CD14-positive monocyte (primary cell): ENCODE data around the gene SKOR2. TPM values are rescaled to one million over a fixed set of nuclear protein-coding genes. Genes with fewer than 3 reads are reported as not detected.

ENCODE experiments used
- DNase-seq, 3 donors: peaks; one replicate each; pipeline ENCODE4 v3.0.0-alpha.2; 2011 to 2022
- H2AFZ ChIP-seq: 2 replicates; pipeline ENCODE4 v1.6.0; 2012; ENCODE audit warnings: mild to moderate bottlenecking, low read depth, low read length, inconsistent platforms; ENCODE audit not compliant: insufficient read depth, poor library complexity, severe bottlenecking
- H3K27ac ChIP-seq, 2 donors: 1 replicate in 1 of 2; 2 replicates in 1 of 2; pipeline ENCODE4 v1.5.1; 2012 to 2013; ENCODE audit warnings: low read length in 2 of 2, control low read depth in 1 of 2, inconsistent platforms in 1 of 2, low read depth in 1 of 2, mild to moderate bottlenecking in 1 of 2
- H3K27me3 ChIP-seq, 2 donors: one replicate each; pipeline versions ENCODE4 v1.6.0 to v1.6.1; 2011 to 2013; ENCODE audit warnings: low read length in 2 of 2; ENCODE audit not compliant: control insufficient read depth in 2 of 2, insufficient read depth in 2 of 2
- H3K36me3 ChIP-seq, 2 donors: replicated peaks in 1 of 2; 1 replicate in 1 of 2; 2 replicates in 1 of 2; pipeline versions ENCODE4 v1.5.1 to v1.6.1; 2012 to 2013; ENCODE audit warnings: low read length in 2 of 2, control low read depth in 1 of 2, inconsistent platforms in 1 of 2, mild to moderate bottlenecking in 1 of 2; ENCODE audit not compliant: insufficient read depth in 2 of 2, control insufficient read depth in 1 of 2
- H3K4me1 ChIP-seq, 2 donors: 1 replicate in 1 of 2; 2 replicates in 1 of 2; pipeline versions ENCODE4 v1.5.1 to v1.6.1; 2012 to 2013; ENCODE audit warnings: low read length in 2 of 2, control low read depth in 1 of 2, inconsistent platforms in 1 of 2, mild to moderate bottlenecking in 1 of 2, moderate library complexity in 1 of 2; ENCODE audit not compliant: insufficient read depth in 2 of 2, control insufficient read depth in 1 of 2
- H3K4me2 ChIP-seq: replicated peaks from 2 replicates; pipeline ENCODE3; 2012; ENCODE audit warnings: low read length, moderate library complexity, mild to moderate bottlenecking; ENCODE audit not compliant: poor library complexity, severe bottlenecking; ENCODE audit errors: extremely low read depth
- H3K4me3 ChIP-seq, 3 experiments: fragments of 200-600 bp in 1 of 3; sonication (generic) in 1 of 3; replicated peaks in 1 of 3; 1 replicate in 2 of 3; 2 replicates in 1 of 3; pipeline ENCODE4 v1.5.1; 2011 to 2013; ENCODE audit warnings: low read length in 3 of 3, mild to moderate bottlenecking in 3 of 3, control low read depth in 2 of 3, low read depth in 2 of 3, inconsistent platforms in 1 of 3, moderate library complexity in 1 of 3
- H3K79me2 ChIP-seq: 2 replicates; pipeline ENCODE4 v1.6.0; 2012; ENCODE audit warnings: mild to moderate bottlenecking, control low read depth, inconsistent platforms, low read length, moderate library complexity; ENCODE audit not compliant: insufficient read depth
- H3K9ac ChIP-seq: 2 replicates; pipeline ENCODE4 v1.6.0; 2017; ENCODE audit warnings: low read length, mild to moderate bottlenecking; ENCODE audit not compliant: insufficient read depth, poor library complexity, severe bottlenecking
- H3K9me3 ChIP-seq, 2 donors: replicated peaks in 1 of 2; 1 replicate in 1 of 2; 2 replicates in 1 of 2; pipeline versions ENCODE4 v1.5.1 to v1.6.1; 2012 to 2013; ENCODE audit warnings: low read length in 2 of 2, control low read depth in 1 of 2; ENCODE audit not compliant: control insufficient read depth in 1 of 2, insufficient read depth in 1 of 2
- H4K20me1 ChIP-seq: 2 replicates; pipeline ENCODE4 v1.6.0; 2012; ENCODE audit warnings: mild to moderate bottlenecking, low read length, control low read depth, moderate library complexity; ENCODE audit not compliant: insufficient read depth
- H3K27ac Mint-ChIP-seq, 7 donors: one replicate each; pipeline ENCODE4 v1.8.0; 2020; ENCODE audit warnings: mild to moderate bottlenecking in 7 of 7, mixed read lengths in 7 of 7, moderate library complexity in 6 of 7, inconsistent platforms in 2 of 7
- H3K27me3 Mint-ChIP-seq, 3 donors: one replicate each; pipeline ENCODE4 v1.8.0; 2021 to 2022; ENCODE audit warnings: low read depth in 3 of 3, mild to moderate bottlenecking in 3 of 3, mixed read lengths in 3 of 3, moderate library complexity in 3 of 3, inconsistent platforms in 1 of 3
- H3K36me3 Mint-ChIP-seq, 2 donors: one replicate each; pipeline ENCODE4 v1.8.0; 2020; ENCODE audit warnings: mixed read lengths in 2 of 2, inconsistent platforms in 1 of 2, mild to moderate bottlenecking in 1 of 2
- H3K4me1 Mint-ChIP-seq: one replicate; pipeline ENCODE4 v1.8.0; 2020; ENCODE audit warnings: mild to moderate bottlenecking, mixed read lengths
- H3K4me3 Mint-ChIP-seq, 2 donors: one replicate each; pipeline ENCODE4 v1.8.0; 2020; ENCODE audit warnings: mild to moderate bottlenecking in 2 of 2, mixed read lengths in 2 of 2, moderate library complexity in 1 of 2
- H3K9me3 Mint-ChIP-seq, 7 donors: one replicate each; pipeline ENCODE4 v1.8.0; 2020 to 2022; ENCODE audit warnings: mixed read lengths in 7 of 7, mild to moderate bottlenecking in 6 of 7, moderate library complexity in 6 of 7, inconsistent platforms in 2 of 7
- CTCF ChIP-seq: fragments of 200-600 bp; IDR thresholded peaks from one replicate; pipeline ENCODE4 v1.8.0; 2022; ENCODE audit warnings: antibody characterized with exemption, mild to moderate bottlenecking
- WGBS: methylation state at CpG from one replicate; pipeline ENCODE4 v1.1.5; 2013; ENCODE audit warnings: missing lambda C conversion rate; ENCODE audit not compliant: insufficient coverage; 5-methylcytosine and 5-hydroxymethylcytosine counted together
- intact Hi-C, 2 donors: fragments of 100-400 bp; cut with micrococcal nuclease; formaldehyde crosslinking; loops; one replicate each; pipeline versions ENCODE4 v1.15.0 to v1.15.1; 2023
- polyA plus RNA-seq, 3 donors: library from polyadenylated mRNA; depleted of rRNA in 1 of 3; unstranded in 2 of 3; stranded (reverse) in 1 of 3; fragments of 300-500 nt in 2 of 3; fragments of >200 nt in 1 of 3; fragmentation: Illumina TruSeq in 2 of 3; gene quantifications; 1 replicate in 2 of 3; 2 replicates in 1 of 3; pipeline ENCODE4 v1.2.3, GENCODE V29; 2012 to 2021

The SKOR2 gene
- polyA plus RNA-seq, 3 donors: not detected

DNA sequence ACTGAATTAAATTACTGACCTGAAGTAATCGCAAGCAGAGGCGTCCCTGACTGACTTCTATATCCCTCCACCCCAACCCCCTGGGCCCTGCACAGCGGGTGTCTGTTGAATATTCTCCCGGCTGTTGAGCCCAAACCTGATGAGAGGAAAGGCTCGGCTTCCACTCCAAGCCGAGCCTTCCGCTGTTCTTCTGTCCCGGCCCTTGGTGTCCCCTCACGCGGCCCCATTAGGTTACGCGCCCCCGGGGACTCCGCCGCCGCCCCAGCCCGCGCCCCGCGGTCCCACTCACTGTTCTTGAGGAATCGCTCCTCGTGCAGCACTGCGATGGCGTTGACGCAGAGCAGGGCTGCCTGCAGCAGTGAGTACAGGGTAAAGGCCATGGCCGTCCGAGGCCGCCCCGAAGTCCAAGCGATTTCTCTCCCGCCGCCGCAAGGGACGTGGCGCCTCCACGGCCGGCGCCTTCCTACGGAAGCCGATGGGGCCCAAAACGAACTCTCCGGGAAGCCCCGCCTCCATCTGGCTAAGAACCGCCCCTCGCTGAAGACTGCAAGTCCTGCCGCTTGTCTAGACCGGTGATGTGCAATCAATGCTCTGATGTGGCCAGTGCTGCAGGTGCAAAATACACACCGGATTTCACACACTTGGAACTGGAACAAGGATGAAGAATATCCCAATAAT is 75.4 kb downstream of the SKOR2 start, which contains the start of gene IER3IP1:
Gene IER3IP1, minus strand, starts transcription at position 467 of the 678 bp plus-strand sequence. Its CDS starts 87 bp downstream, at position 380.
- H3K4me3 Mint-ChIP-seq: no peak within 1 kb of the TSS
- H3K4me1 Mint-ChIP-seq: peaks cover 2% of the 10 kb centered on the region
- H3K36me3 Mint-ChIP-seq: no peaks in the 10 kb centered on the region
- H3K4me3 ChIP-seq: peak within 1 kb of the TSS; percentile 76 to 90 (median 76)
- H3K27ac ChIP-seq: peak within 1 kb of the TSS; percentile 27 to 77
- peak; percentile 78 to 83 (median 83) for DNase-seq
- H2AFZ ChIP-seq: peak within 1 kb of the TSS; percentile 97
- H3K9ac ChIP-seq: peak within 1 kb of the TSS; percentile 84
- peak within 1 kb of the TSS in 5 of 7 donors; percentile 47 to 88 (median 75) for H3K27ac Mint-ChIP-seq
- no peaks in the 10 kb centered on the region for H3K9me3 ChIP-seq
- H3K4me1 ChIP-seq: peaks cover 12 to 14% of the 10 kb centered on the region in 2 donors
- H3K9me3 Mint-ChIP-seq: peaks cover 0 to 2% (median 0%) of the 10 kb centered on the region in 7 donors
- intact Hi-C loops: no loop called here
- no peak for TF ChIP-seq CTCF
- peaks cover 3% of the 10 kb centered on the region for H4K20me1 ChIP-seq
- peaks cover 3 to 4% (median 4%) of the 10 kb centered on the region in 3 donors for H3K27me3 Mint-ChIP-seq
- peaks cover 48% of the 10 kb centered on the region for H3K79me2 ChIP-seq
- no peaks in the 10 kb centered on the region for H3K27me3 ChIP-seq
- H3K4me2 ChIP-seq: peak within 1 kb of the TSS; percentile 92
- no peaks in the 10 kb centered on the region for H3K36me3 ChIP-seq
- under 1% methylated on average over 48 of the region's 48 CpGs for WGBS

DNA sequence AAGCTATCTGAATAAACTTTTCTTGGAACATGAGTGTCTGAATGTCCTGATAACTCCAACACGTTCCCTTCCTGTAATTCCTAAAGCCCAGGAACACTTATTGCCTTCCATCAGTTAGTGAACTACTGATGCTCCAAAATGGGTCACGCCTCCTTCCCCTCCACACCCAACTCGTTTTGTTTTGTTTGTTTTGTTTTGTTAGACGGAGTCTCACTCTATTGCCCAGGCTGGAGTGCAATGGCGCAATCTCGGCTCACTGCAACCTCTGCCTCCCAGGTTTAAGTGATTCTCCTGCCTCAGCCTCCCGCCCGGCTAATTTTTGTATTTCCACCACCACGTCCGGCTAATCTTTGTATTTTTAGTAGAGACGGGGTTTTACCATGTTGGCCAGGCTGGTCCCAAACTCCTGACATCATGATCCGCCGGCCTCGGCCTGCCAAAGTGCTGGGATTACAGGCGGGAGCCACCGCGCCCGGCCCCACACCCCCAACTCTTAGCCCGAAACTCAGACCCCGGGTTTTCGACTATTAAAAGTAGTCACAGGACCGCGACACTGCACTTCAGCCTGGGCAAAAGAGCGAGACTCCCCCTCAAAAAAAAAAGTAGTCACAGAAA is 76.1 kb downstream of the SKOR2 start:
- H3K4me1 Mint-ChIP-seq: peaks cover 2% of the 10 kb centered on the region
- peaks cover 3% of the 10 kb centered on the region for H4K20me1 ChIP-seq
- peak overlapping the region; percentile 76 to 90 (median 76) for H3K4me3 ChIP-seq
- WGBS: 4% methylated on average over 13 of the region's 24 CpGs
- peak overlapping the region; percentile 92 for H3K4me2 ChIP-seq
- H2AFZ ChIP-seq: peak overlapping the region; percentile 97
- H3K9me3 ChIP-seq: no peaks in the 10 kb centered on the region
- peak overlapping the region in 5 of 7 donors; percentile 47 to 88 (median 75) for H3K27ac Mint-ChIP-seq
- no peaks in the 10 kb centered on the region for H3K36me3 ChIP-seq
- intact Hi-C loops: no loop called here
- H3K9me3 Mint-ChIP-seq: no peaks in the 10 kb centered on the region
- DNase-seq: no peak
- H3K9ac ChIP-seq: peak overlapping the region; percentile 84
- H3K79me2 ChIP-seq: peaks cover 54% of the 10 kb centered on the region
- H3K27ac ChIP-seq: peak overlapping the region in 1 of 2 donors; percentile 77
- no peaks in the 10 kb centered on the region for H3K36me3 Mint-ChIP-seq
- H3K27me3 Mint-ChIP-seq: peaks cover 3 to 4% (median 4%) of the 10 kb centered on the region in 3 donors
- peaks cover 12 to 14% of the 10 kb centered on the region in 2 donors for H3K4me1 ChIP-seq
- H3K27me3 ChIP-seq: no peaks in the 10 kb centered on the region
- H3K4me3 Mint-ChIP-seq: no peak overlapping the region
- no peak for TF ChIP-seq CTCF
